Memory B cell (primary cell): ENCODE results near the gene PNPLA7.
"Not testable (repeated sequence)": the region's sequence is repeated elsewhere in the genome, so short reads cannot be mapped to it uniquely, and the experiment has no call there.

ENCODE experiments used
- ATAC-seq: fragments of 150-1000 bp; cut with Tn5 transposase; 2 replicates; pipeline ENCODE4 v1.10.0; 2021; ENCODE audit warnings: low read depth, mild to moderate bottlenecking, moderate library complexity
- DNase-seq, 2 donors: peaks; one replicate each; pipeline ENCODE4 v3.0.0; 2022; ENCODE audit warnings: low spot score in 2 of 2
- H3K27ac Mint-ChIP-seq: one replicate; pipeline ENCODE4 v1.8.0; 2022; ENCODE audit warnings: mild to moderate bottlenecking, moderate library complexity, mixed read lengths
- H3K27me3 Mint-ChIP-seq: one replicate; pipeline ENCODE4 v1.8.0; 2022; ENCODE audit warnings: mixed read lengths
- H3K36me3 Mint-ChIP-seq: one replicate; pipeline ENCODE4 v1.8.0; 2022; ENCODE audit warnings: mild to moderate bottlenecking, mixed read lengths
- H3K4me1 Mint-ChIP-seq: one replicate; pipeline ENCODE4 v1.8.0; 2022; ENCODE audit warnings: mixed read lengths
- H3K4me3 Mint-ChIP-seq: one replicate; pipeline ENCODE4 v1.8.0; 2022; ENCODE audit warnings: mild to moderate bottlenecking, moderate library complexity, mixed read lengths
- H3K9me3 Mint-ChIP-seq: one replicate; pipeline ENCODE4 v1.8.0; 2022; ENCODE audit warnings: mixed read lengths

The PNPLA7 gene

GRCh38 chr9:137451264-137452005 lies 98.8 kb downstream of the PNPLA7 start:
- H3K27me3 Mint-ChIP-seq, DNase-seq, H3K4me3 Mint-ChIP-seq, H3K9me3 Mint-ChIP-seq, H3K36me3 Mint-ChIP-seq, ATAC-seq: not testable (repeated sequence)
- H3K4me1 Mint-ChIP-seq, result peaks cover 20% of the 10 kb centered on the region
- peak overlapping the region; percentile 35 for H3K27ac Mint-ChIP-seq

DNA sequence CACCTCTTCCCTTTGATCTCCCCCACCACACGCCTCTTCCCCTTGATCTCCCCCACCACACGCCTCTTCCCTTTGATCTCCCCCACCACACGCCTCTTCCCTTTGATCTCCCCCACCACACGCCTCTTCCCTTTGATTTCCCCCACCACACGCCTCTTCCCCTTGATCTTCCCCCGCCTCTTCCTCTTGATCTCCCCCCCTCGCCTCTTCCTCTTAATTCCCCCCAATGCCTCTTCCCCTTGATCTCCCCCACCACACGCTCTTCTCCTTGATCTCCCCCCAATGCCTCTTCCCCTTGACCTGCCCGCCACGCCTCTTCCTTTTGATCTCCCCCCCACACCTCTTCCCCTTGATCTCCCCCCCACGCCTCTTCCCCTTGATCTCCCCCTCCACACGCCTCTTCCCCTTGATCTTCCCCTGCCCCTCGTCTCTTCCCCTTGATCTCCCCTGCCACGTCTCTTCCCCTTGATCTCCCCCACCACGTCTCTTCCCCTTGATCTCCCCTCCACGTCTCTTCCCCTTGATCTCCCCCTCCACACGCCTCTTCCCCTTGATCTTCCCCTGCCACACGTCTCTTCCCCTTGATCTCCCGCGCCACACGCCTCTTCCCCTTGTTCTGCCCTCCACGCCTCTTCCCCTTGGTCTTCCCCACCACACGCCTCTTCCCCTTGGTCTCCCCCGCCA lies 99.5 kb downstream of the PNPLA7 start:
- not testable (repeated sequence) for H3K27ac Mint-ChIP-seq, H3K36me3 Mint-ChIP-seq, H3K4me3 Mint-ChIP-seq, DNase-seq, H3K9me3 Mint-ChIP-seq, ATAC-seq, H3K27me3 Mint-ChIP-seq
- peaks cover 18% of the 10 kb centered on the region for H3K4me1 Mint-ChIP-seq

DNA sequence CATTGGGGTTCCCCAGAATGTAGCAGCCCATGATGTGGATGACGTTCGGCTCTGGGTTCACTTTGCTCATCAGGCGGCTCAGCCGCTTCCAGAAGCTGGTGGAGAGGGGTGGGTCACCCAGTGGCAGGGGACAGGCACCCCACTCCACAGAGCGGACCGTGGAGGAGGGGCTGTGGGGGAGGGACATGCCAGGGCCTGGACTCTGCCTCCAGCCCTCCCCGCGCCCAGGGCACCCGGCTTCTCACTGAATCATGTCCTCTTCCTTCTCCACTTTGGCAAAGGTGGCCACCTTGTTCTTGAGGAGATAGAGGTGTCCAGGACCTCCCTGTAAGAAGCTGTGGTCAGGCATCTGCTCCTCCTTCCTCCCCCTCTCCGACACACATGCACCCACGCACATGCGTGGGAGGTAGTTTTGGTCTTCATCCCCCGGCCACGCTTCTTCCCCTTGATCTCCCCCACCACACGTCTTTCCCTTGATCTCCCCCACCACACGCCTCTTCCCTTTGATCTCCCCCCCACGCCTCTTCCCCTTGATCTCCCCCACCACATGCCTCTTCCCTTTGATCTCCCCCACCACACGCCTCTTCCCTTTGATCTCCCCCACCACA lies 100.2 kb downstream of the PNPLA7 start:
- ATAC-seq (no peak), DNase-seq (no peak)
- no peak overlapping the region for H3K27ac Mint-ChIP-seq
- H3K9me3 Mint-ChIP-seq, result no peaks in the 10 kb centered on the region
- no peaks in the 10 kb centered on the region for H3K36me3 Mint-ChIP-seq
- no peak overlapping the region for H3K4me3 Mint-ChIP-seq
- peaks cover 20% of the 10 kb centered on the region for H3K4me1 Mint-ChIP-seq
- no peaks in the 10 kb centered on the region for H3K27me3 Mint-ChIP-seq

DNA sequence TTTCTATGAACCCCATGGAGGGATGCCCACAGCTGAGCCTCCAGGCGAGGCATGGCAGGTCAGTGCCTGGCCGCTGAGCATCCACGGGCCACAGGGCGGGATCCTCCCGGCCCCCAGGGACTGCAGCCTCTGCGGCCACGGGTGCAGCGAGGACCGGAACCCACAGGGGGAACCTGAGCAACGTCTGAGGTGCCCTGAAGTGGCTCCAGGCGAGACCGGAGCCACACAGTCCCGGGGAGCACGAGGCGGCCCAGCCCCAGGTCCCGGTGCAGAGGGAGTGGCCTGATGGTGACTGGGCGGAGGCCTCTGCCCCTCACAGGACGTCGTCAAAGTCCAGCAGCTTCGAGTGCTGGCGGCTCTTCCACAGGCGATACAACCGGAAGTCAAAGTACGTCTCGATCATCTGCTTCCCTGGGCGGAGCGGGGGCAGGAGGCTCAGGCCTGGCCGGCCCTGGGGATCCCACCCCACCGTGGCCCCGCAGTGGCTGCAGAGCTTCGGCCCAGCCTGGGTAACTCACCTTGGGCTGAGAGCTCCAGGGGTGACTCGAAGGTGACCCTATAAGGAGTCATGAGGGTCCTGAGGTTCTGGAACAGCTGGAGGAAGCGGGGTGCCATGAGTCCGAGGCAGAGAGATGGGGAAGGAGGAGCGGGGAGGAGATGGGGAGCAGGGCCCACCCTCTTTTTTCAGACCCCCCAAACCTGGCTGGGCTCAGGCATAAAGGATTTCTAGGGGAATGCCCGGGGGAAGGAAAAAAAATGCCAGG lies 100.9 kb downstream of the PNPLA7 start:
- no peak for DNase-seq
- Mint-ChIP-seq H3K27ac (no peak overlapping the region), H3K9me3 (no peaks in the 10 kb centered on the region), H3K36me3 (no peaks in the 10 kb centered on the region), H3K4me3 (no peak overlapping the region), H3K27me3 (no peaks in the 10 kb centered on the region), H3K4me1 (peaks cover 17% of the 10 kb centered on the region)
- no peak for ATAC-seq

DNA sequence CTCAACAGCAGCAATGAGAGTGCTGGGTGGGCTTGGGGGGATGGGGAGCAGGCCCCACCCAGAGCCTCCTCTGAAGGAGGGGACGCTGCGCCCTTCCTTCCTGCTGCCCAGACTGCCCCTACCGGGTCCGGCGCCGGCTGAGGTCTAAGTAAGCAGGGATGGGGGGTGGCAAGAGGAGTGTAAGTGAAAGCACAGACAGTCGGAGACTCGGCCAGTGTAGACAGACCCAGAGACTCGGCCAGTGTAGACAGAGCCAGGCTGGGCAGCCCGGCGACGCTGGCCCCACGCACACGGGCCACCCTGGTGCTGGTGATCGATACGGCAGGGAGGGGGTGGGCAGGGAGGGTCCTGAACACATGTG lies 101.6 kb downstream of the PNPLA7 start:
- no peak overlapping the region for H3K4me3 Mint-ChIP-seq
- DNase-seq, result no peak
- no peaks in the 10 kb centered on the region for H3K9me3 Mint-ChIP-seq
- H3K4me1 Mint-ChIP-seq, result peaks cover 17% of the 10 kb centered on the region
- no peak for ATAC-seq
- H3K27ac Mint-ChIP-seq, result no peak overlapping the region
- H3K36me3 Mint-ChIP-seq, result no peaks in the 10 kb centered on the region
- peaks cover under 1% of the 10 kb centered on the region for H3K27me3 Mint-ChIP-seq

- Mint-ChIP-seq H3K27ac (no peak overlapping the region), H3K36me3 (no peaks in the 10 kb centered on the region), H3K27me3 (peaks cover 1% of the 10 kb centered on the region), H3K9me3 (no peaks in the 10 kb centered on the region), H3K4me1 (peaks cover 17% of the 10 kb centered on the region), H3K4me3 (no peak overlapping the region)
- ATAC-seq (no peak), DNase-seq (no peak)
Measured at GRCh38 chr9:137447722-137448601, 102.2 kb downstream of the PNPLA7 start.

- Mint-ChIP-seq H3K36me3 (no peaks in the 10 kb centered on the region), H3K27me3 (peaks cover 4% of the 10 kb centered on the region), H3K27ac (no peak overlapping the region), H3K4me3 (no peak overlapping the region), H3K4me1 (peaks cover 11% of the 10 kb centered on the region), H3K9me3 (no peaks in the 10 kb centered on the region)
- no peak for DNase-seq
- no peak for ATAC-seq
Measured at GRCh38 chr9:137446851-137447471, 103.2 kb downstream of the PNPLA7 start.

GRCh38 chr9:137445930-137446431 lies 104.2 kb downstream of the PNPLA7 start:
- Mint-ChIP-seq H3K36me3 (no peaks in the 10 kb centered on the region), H3K4me1 (peaks cover 10% of the 10 kb centered on the region), H3K9me3 (no peaks in the 10 kb centered on the region), H3K27ac (no peak overlapping the region), H3K27me3 (peaks cover 6% of the 10 kb centered on the region), H3K4me3 (no peak overlapping the region)
- DNase-seq, result no peak
- ATAC-seq, result no peak

DNA sequence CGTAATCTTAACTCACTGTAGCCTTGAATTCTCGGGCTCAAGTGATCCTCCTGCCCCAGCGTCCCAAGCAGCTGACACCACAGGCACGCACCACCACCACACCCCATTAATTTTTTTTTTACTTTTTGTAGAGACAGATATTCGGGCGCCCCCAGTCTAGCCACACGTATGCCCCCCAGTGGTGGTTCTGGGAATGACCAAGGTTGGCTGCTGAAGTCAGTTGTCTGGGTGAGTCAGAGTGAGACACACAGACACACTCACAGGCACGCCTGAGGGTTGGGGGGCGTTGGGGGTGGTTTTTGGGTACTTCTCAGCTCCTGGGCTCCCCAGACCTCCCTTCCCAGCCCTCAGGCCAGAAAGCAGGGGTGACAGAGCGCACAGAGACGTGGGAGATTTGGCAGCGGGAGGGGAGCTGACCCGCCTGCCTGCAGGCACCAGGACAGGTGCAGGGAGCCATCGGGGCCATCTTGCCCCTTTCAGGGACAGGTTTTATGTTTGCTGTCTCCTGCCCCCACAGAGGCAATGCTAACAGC lies 104.9 kb downstream of the PNPLA7 start:
- Mint-ChIP-seq H3K4me3 (no peak overlapping the region), H3K27ac (peak overlapping the region; percentile 4), H3K27me3 (peaks cover 6% of the 10 kb centered on the region), H3K36me3 (no peaks in the 10 kb centered on the region), H3K4me1 (peaks cover 5% of the 10 kb centered on the region), H3K9me3 (no peaks in the 10 kb centered on the region)
- DNase-seq (peak; percentile 86 to 91), ATAC-seq (peak; percentile 77)

- no peak overlapping the region for H3K4me3 Mint-ChIP-seq
- no peak overlapping the region for H3K27ac Mint-ChIP-seq
- H3K36me3 Mint-ChIP-seq, result no peaks in the 10 kb centered on the region
- H3K9me3 Mint-ChIP-seq, result no peaks in the 10 kb centered on the region
- DNase-seq (no peak), ATAC-seq (no peak)
- peaks cover 5% of the 10 kb centered on the region for H3K4me1 Mint-ChIP-seq
- H3K27me3 Mint-ChIP-seq, result peaks cover 10% of the 10 kb centered on the region
Measured at GRCh38 chr9:137444106-137444790, 106.0 kb downstream of the PNPLA7 start.

DNA sequence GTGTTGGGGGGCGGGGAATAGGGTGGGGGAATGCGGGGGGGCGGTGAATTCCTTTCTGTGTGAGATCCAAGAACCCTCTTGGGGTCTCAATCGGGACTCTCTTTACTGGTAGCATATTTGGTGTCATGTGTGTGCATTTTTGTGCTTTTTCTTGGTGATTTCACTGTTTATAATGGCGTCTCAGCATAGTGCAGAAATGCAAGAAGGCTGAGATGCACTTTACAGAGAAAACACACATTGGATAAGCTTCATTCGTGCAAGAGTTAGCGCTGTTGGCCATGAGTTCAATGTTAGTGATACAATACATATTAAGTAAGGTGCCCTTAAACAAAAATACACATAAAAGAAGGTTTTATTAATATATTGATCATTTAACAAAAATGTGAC lies 108.3 kb downstream of the PNPLA7 start:
- Mint-ChIP-seq H3K9me3 (no peaks in the 10 kb centered on the region), H3K36me3 (no peaks in the 10 kb centered on the region), H3K27ac (no peak overlapping the region), H3K4me3 (peak overlapping the region; percentile 70), H3K4me1 (peaks cover 5% of the 10 kb centered on the region), H3K27me3 (peaks cover 14% of the 10 kb centered on the region)
- ATAC-seq (no peak), DNase-seq (no peak)

- Mint-ChIP-seq H3K27me3 (peaks cover 14% of the 10 kb centered on the region), H3K27ac (no peak within 1 kb of the TSS), H3K36me3 (no peaks in the 10 kb centered on the region), H3K9me3 (no peaks in the 10 kb centered on the region), H3K4me3 (peak within 1 kb of the TSS; percentile 70), H3K4me1 (peaks cover 5% of the 10 kb centered on the region)
- no peak for DNase-seq
- no peak for ATAC-seq
Measured at GRCh38 chr9:137441289-137441934, 108.8 kb downstream of the PNPLA7 start, which contains the start of gene ENTPD8. Gene ENTPD8, minus strand, starts transcription at chr9:137441357. Its CDS starts 3,072 bp downstream, at chr9:137438285.
